Liver (tissue), 3 donors: ENCODE results near the gene IFTAP.

Experiments used
- ATF3 ChIP-seq: IDR thresholded peaks from 2 replicates; pipeline ENCODE4 v1.6.1; 2016; ENCODE audit warnings: antibody characterized with exemption
- CTCF ChIP-seq: fragments of 150-350 bp; IDR thresholded peaks from 2 replicates; pipeline ENCODE4 v1.5.1; 2017; ENCODE audit warnings: improper control_type of control experiment, low read depth, low read length; ENCODE audit not compliant: missing input control
- FOXA2 ChIP-seq: IDR thresholded peaks from 2 replicates; pipeline ENCODE4 v1.6.1; 2016; ENCODE audit warnings: antibody characterized with exemption
- SP1 ChIP-seq: IDR thresholded peaks from 2 replicates; pipeline ENCODE4 v1.6.1; 2018; ENCODE audit warnings: antibody characterized with exemption, mild to moderate bottlenecking
- donor health status: healthy.
- donor health status: healthy.

GRCh38 chr11:36577859-36578258 lies 16.4 kb upstream of the IFTAP start:
- no peak for TF ChIP-seq CTCF
- TF ChIP-seq ATF3, result no peak
- TF ChIP-seq FOXA2, result no peak
- no peak for TF ChIP-seq SP1
